GM18499 (cell line): Measurements from ENCODE around the gene PPP1R14B.

Experiments
- ATAC-seq: cut with Tn5 transposase; IDR thresholded peaks from one replicate; pipeline ENCODE4 v1.9.1; 2021; ENCODE audit warnings: moderate number of reproducible peaks; ENCODE audit not compliant: insufficient read depth, unreplicated experiment

Gene PPP1R14B

DNA sequence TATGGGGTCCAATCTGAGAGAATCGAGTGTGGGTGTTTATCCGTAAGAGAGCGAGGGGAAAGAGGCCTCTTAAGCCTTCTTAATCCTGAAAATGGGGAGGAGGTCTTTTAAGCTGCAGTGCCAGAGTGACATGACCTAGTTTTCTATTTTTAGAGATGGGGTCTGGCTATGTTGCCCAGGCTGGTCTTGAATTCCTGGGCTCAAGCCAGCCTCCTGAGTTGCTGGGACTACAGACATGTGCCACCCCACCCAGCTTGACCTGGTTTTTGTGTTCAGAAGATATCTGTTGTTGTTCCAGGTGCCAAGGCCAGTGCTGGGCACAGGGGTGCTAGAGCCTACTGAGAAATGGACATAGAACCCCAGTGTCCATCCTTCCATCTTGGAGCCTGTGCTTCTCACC, 36.3 kb upstream of the PPP1R14B start:
- no peak for ATAC-seq

DNA sequence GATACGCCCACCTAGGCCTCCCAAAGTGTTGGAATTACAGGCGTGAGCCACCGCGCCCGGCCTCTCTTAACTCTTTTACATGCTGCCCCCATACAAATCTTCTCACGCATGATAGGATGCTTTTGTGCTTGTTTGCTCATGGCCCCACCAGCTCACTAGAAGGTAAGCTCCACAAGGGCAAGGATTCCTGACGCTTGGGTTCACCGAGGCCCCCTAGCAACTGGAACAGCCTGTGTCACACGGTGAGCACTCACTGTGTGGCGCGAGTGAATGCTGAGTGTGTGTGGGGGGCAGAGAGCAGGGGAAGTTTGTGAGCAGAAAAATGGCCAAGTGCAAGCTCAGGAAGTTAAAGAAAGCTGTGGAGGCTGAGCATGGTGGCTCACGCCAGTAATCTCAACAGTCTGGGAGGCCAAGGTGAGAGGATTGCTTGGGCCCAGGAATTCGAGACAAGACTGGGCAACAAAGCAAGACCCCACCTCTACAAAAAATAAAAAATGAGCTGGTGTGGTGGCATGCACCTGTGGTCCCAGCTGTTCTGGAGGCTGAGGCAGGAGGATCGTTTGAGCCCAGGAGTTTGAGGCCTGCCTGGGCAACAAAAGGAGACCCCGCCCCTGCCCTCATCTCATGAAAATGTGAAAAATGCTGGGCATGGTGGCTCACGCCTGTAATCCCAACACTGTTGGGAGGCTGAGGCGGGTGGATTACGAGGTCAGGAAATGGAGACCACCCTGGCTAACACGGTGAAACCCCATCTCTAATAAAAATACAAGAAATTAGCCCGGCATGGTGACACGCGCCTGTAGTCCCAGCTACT, 35.4 kb upstream of the PPP1R14B start:
- no peak for ATAC-seq

GRCh38 chr11:64278576-64279190, 31.9 kb upstream of the PPP1R14B start:
- ATAC-seq: no peak

DNA sequence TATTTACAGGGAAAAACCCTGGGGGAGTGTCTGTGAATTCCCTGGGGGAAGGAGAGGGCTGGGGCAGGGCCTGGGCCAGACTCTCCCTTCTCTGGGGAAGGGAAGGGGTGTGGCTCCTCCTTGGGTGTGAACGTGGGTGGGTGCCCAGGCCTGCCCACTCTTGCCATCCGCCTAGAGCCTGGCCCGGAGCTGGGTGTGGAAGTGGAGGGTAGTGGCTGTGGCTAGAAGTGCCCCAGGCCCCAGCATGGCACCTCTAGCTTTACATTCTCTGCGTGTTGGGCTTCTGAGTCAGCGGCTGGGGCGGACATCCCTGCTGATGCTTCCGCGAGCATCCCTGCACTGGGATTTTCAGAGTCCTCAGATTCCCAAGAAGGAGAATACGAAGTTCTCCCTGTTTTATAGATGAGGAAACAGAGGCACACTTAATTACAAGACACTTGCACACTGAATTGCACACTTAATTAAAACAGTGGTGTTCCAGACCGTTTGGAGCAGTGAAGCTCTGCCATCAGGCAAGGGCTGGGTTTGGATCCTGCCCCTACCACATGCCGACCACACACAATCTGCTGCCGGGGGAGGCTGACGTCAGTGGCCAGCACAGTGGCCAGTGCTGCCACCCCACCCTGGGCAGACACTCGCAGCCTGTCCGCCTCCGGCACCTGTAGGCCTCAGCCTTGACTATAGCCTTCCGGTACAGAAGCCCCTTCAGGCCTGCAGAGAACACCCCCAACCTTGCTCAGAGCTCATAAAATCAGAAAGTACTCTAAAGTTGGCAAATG, 30.1 kb upstream of the PPP1R14B start:
- no peak for ATAC-seq

DNA sequence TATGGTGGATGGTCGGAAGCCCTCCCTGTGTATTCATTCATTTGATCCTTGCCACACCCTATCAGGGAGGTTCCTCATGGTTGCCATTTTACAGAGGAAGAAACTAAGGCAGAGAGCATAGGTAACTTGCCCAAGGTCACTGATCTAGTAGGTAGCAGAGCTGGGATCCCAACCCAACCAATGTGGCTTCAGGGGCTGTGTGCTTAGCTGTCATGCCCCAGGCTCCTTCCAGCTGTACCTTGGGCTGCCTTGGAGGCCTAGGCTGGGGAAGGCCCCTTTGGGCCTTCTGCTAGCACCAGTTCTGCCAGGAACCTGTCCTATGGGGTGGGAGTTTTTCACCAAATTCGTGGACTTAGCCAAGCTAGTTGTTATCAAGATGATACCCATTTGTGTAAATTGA, 29.1 kb upstream of the PPP1R14B start:
- ATAC-seq: no peak

DNA sequence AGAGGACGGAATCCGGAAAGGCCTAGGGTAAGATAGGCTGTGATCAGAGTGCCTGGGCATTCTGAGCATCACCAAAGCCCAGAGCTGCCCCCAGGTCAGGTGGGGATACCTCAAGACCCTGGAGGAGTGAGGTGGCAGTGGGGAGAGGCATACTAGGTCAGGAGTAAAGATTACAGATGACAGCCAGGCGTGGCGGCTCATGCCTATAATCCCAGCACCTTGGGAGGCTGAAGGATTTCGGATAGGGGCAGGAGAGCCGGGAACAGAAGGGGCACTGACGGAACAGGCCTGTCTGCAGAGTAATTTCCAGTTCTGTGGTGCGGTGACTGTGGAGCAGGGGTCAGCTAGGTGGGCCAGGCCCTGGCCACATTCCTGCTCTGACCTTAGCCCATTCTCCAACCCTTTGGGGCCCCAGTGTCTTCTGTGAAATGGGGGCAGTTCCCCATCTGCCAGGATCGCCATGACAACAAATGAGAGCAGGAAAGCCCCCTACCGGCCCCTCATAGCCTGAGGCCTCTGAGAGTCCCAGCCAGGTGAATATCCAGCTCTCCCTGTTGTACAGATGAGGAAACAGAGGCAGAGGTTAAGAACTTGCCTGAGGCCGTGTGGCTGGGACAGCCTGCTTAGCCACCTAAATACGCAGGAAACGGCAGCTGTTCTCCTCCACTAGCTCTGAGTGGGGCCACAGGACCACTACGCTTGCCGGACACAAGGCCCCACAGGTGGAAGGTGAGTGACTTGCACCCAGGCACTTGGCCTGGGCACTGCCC, 28.5 kb upstream of the PPP1R14B start:
- ATAC-seq: no peak

GRCh38 chr11:64269540-64270220, 22.9 kb upstream of the PPP1R14B start:
- ATAC-seq: peak; percentile 47

DNA sequence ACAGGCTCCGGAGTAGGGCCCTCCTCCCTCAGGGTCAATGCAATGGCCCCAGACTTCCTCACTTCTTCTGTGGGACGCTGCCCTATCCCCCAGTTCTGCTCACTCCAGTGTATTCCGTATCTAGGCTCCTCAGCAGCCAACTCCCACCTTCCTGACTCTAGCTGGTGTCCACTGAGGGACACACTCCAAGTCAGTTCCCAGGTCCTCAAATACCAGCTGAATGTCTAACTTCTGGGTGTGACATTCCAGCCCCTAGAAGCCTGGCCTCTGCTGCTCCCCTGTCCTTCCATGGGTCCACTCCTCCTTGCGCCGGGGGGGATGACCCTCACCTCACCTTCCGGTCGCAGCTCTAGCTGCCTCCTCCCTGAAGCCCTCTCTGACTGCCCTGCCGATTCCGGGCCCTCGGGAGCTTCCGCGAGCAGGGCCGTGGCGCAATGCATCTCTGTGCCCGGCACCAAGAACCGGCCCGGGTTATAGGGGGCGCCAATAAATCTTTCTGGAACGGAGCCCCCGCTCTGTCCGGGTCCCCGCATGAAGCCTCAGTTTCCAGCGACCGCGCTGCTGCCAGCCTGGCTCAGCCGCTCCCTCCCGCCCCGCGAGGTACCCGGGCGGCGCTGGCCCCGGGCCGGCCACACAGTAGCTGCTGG, 22.3 kb upstream of the PPP1R14B start:
- no peak for ATAC-seq

DNA sequence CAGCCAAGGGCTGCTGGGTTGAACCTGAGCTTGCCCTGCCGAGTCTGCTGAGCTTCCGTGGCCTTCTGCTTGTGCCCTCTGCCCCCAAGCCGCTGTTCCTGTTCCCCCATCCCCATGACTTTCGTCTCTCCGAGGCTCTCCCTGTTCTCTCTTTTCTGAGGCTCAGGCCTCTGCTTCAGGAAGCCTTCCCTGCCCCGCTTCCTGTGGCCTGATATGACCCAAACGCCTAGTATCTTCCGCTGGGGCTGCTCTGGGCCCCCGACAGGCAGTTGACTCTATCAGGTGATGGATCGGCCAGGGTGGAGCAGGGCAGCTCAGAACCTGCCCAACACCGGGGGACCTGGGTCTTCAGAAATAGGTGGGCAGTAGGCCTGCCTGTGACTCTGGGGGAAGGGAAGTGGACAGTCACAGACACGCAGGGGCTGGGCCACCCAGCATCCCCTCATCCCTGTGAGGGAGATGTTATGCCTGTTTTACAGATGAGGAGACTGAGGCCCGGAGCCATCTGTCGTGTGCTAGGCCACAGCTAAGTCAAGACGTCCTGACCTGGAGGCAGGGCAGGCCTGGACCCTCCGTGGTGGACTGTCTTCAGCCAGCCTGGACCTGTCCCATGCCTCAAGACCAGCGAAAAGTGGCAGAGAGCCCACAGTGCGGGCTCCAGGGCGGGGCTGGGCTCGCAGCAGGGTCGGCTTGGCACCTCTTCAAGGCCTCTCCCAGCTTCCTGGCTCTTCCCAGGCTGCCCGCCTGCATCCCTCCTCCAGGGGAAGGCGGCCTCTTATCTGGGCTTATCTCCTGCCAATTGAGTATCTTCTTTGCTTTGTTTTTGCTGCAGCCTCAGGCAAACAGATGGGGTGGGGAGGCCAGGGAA, 21.5 kb upstream of the PPP1R14B start:
- ATAC-seq: no peak

DNA sequence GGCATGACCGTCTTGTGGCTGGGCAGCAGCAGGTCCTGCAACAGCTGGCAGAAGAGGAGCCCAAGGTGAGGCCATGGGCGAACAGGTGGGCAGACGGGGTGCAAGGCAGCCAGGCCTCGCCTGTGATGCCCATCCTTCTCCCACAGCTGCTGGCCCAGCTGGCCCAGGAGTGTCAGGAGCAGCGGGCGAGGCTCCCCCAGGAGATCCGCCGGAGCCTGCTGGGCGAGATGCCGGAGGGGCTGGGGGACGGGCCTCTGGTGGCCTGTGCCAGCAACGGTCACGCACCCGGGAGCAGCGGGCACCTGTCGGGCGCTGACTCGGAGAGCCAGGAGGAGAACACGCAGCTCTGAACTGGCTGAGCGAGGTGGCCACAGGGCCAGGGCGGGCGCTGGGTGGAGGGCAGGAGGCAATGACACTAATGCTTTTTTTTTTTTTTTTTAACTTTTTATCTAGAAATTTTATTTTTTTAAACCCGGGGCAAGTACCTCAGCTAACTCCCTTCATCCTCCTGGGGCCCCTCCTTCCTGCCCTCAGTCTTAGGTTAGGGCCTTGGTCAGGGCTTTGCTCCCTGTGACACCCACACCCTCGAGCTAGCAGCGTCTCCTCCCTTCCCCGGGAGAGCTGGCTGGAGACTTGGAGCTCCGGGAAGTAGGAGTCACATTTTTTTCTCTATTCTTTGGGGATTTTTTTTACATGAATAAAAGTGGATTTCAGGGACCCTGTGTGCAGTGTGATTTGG, 20.6 kb upstream of the PPP1R14B start:
- no peak for ATAC-seq

DNA sequence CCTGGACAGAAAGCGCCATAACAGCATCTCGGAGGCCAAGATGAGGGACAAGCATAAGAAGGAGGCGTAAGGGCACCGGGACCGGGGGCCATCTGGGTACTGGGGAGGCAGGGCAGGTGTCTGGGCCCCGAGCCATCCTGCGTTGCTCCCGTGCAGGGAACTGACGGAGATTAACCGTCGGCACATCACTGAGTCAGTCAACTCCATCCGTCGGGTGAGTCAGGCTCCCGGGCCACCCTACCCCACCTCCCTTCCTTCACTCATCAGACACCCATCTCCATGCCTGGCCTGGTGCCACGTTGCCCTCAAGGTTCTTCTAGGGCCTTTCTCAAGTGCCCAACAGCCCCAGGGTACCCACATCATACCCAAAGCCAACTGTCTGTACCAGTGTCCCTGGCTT, 19.6 kb upstream of the PPP1R14B start:
- ATAC-seq: no peak

DNA sequence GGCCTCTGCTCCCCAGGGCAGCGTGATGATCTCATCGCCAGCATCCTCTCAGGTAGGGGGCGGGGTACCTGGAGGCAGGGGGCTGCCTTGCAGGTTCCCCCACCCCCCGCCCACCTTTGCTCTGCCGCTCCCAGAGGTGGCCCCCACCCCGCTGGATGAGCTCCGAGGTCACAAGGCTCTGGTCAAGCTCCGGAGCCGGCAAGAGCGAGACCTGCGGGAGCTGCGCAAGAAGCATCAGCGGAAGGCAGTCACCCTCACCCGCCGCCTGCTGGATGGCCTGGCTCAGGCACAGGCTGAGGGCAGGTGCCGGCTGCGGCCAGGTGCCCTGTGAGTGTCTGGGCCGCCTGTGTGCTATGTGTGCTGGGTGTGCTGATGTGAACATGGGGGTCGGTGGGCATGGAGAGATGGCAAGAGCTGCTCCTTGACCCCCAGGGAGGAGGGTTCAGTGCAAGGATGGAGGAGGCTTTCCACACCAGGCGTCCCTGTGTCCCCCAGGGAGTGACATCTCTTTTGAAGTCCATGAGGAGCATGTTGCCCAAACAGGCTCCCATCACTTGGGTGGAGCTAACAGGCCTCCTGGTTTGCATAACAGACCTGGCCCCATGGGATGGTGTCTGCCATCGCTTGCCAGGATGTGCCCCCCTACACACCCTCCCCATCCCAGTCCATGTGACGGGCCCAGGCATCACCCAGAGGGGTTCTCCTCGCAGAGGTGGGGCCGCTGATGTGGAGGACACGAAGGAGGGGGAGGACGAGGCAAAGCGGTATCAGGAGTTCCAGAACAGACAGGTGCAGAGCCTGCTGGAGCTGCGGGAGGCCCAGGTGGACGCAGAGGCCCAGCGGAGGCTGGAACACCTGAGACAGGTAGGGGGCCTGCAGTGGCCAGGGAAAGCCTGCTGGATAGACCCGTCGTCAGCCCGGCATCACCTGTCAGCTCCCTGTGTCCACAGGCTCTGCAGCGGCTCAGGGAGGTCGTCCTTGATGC, 18.7 kb upstream of the PPP1R14B start:
- no peak for ATAC-seq

- no peak for ATAC-seq
These were observed 17.7 kb upstream of the PPP1R14B start for GRCh38 chr11:64264371-64264852.

- no peak for ATAC-seq
These were observed 17.2 kb upstream of the PPP1R14B start for GRCh38 chr11:64263947-64264317.

DNA sequence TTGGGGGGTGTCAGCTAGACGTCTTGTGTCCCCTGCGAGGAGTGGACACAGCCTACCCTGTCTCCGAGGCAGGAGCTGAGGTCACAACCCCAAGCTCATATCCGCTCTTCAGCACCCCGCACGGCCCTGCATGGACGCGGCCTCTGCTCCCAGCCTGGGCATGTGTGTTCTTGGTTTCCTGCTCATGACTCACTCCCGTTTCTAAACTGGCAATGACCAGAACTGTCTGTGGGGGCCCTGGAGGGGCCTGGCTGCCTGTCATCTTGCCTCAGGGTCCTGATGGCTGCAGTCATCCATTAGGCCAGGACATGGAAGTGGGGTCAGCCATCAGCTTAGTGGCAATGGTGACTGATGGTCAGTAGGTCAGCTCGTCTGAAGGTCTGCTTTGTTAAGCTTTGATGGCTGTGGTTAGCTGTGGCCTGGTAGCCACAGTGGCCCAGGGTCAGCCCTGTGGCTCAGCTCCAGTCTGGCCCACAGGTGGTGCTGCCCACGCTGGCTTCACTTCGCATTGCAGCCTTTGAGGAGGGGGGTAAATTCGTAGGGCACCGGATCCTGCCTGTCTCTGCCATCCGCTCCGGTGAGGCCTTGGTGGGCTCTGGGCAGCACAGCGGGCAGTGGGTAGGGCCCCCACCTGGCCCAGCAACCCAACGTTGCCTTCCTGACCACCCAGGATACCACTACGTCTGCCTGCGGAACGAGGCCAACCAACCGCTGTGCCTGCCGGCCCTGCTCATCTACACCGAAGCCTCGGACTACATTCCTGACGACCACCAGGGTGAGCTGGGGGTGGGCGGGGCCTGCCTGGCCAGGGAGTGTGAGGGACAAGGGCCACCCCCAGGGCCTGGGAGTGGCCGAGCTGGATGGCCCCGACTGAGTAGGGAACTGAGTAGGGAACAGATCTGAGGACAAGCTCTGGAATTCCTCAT, 16.5 kb upstream of the PPP1R14B start:
- ATAC-seq: no peak
